NCI-H2029 (cell line): ENCODE measurements around the gene HS3ST6.
"Not testable (repeated sequence)": the region's sequence is repeated elsewhere in the genome, so short reads cannot be mapped to it uniquely, and the experiment has no call there.

ENCODE experiments used
- DNase-seq: peaks from one replicate; lab custom pipeline; 2025; lab: John Stamatoyannopoulos, UW

Gene HS3ST6

GRCh38 chr16:1907226-1907860 is 10.9 kb downstream of the HS3ST6 start:
- no peak for DNase-seq

DNA sequence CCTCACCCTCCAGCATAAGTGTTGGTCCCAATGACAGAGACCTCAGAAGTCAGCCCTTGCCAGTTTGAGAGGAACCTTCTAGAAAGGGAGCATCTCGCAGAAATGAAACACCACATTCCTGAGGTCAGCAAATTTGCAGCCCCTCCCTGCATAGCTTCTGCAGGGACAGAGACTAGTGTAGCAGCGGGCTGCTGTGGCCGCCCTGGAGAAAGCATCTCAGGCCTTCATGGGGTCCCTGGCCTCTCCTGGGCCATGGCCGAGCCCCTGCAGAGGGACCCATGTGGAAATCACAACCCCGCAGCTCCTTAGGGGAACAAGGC is 11.4 kb downstream of the HS3ST6 start:
- DNase-seq = no peak

DNA sequence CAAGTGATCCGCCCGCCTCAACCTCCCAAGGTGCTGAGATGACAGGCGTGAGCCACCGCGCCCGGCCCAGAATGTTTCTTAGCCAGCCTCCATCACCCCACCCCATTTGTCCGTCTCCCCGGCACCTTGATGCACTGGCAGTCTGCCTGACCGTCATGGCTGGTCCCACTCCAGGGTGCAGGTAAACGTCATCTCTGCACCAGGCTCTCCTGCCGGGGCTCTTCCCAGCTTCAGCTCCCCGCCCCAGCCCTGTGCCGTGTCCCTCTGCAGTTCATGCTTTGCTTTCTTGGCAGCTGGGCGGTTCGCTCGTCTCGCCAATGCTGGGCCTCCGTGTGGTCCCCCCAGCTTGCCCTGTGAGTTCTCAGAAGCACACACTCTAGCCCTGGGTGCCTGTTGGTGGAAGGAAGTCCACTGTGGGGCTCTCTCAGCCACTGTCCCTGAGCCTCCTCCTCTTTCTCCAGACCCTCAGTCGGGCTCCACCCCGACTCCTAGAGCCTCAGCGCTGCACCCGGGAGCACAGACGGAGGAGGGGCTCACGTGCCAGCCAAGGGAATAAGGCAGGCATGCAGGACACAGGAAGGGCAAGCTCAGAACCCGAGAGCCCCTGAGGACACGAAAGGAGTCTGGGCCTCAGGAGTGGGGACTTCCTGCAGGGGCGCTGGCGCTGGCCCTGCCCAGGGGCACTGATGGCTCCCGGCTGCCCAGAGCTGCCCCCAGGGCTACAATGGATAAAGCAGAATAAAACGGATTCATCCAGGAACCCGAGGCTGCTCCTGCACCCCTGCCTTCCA is 12.0 kb downstream of the HS3ST6 start:
- DNase-seq = no peak

DNA sequence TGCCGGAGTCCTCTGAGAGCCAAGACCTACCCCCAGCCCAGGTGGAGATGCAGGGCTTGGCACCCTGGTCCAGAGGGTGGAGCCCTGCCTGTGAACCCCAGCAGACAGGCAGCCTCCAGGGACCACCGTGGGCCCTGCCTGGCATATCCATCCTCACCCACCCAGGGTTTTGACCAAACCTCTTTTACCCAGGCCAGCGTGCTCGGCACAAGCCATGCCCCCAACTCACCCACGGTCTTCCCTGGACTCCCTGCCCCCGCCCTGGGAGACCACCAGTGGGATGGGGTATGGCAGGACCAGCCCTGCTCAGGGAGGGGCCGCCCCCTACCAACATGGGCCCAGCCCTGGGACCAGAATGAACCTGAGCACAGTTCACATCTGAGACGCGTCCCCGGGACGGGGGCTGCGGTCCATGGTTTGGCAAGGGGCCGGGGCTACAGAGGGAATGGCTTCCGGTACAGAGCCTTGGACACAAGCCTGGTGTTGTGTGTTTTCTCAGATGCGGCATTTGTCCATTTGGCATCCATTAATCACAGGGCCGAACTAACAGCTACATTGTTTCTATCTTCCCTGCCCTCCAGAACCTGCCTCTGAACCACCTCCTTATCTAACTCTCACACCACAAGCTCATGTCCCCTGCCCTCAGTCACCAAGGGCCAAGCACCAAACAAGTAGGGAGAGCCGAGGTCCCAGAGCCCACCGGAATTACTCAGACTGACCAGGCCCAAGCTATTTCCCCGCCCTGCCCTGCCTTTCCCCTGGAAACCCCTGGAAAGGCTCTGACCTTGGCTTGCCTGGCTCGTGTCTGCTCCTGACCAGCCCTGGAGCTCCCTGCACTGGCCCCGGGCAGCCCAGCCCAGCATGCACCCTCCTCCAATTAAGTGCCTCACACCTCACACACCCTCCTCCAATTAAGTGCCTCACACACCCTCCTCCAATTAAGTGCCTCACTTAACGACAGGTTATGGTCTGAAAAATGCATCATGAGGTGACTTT is 14.1 kb downstream of the HS3ST6 start:
- no peak for DNase-seq

DNA sequence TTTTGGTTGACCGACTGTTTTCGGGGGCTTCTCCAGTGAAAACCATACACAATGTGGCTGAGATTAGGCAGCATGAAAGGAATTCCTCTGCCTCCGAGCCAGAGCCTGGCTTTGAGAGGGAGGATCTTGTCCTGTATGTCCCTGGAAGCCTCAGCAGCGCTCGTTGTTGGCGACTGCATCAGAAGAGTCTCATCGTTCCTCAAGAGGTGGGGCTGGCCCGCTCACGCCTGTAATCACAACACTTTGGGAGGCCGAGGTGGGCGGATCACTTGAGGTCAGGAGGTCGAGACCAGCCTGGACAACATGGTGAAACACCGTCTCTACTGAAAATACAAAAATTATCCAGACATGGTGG is 15.0 kb downstream of the HS3ST6 start:
- no peak for DNase-seq

- DNase-seq = no peak
Observed at GRCh38 chr16:1902547-1903219, 15.5 kb downstream of the HS3ST6 start.

DNA sequence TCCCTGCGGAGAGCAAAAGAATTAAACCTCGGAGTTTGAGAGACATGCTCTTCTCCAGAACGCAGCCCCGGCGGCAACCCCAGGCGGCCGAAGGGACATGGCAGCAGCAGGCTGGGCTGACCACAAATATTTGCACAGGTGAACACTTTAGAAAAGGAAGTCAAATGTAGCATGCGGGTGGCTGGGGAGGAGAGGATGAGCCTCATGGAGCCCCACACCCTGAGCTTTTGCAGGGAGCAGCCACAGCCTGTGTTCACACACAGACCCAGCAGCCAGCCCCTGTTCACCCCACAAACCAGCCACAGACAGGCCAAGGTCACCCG is 17.8 kb downstream of the HS3ST6 start:
- DNase-seq = no peak

DNA sequence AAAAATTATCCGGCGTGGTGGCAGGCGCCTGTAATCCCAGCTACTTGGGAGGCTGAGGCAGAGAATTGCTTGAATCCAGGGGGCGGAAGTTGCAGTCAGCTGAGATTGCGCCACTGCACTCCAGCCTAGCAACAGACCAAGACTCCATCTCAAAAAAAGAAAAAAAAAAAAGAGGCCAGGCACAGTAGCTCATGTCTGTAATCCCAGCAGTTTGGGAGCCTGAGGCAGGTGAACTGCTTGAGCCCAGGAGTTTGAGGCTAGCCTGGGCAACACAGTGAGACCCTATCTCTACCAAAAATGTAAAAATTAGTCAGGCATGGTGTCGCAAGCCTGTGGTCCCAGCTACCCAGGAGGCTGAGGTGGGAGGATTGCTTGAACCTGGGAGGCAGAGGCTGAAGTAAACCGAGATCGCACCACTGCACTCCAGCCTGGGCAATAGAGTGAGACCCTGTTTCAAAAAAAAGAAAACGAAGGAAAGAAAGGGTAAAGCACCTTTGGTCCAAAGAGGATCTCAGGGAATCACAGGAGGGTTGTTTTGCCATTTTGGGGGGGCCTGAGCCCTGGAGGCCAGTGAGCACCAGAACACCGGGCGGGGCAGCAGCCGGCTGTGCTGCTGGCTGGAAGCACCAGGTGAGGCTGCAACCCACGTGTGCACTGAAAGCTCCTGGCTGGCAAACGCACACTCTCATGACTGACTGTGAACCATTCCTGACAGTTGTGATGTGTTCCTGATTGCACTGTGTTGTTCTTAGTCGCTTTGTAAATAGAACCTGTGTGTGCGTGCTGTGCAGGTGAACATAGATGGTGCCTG is 18.4 kb downstream of the HS3ST6 start:
- DNase-seq = peak; percentile 89

DNA sequence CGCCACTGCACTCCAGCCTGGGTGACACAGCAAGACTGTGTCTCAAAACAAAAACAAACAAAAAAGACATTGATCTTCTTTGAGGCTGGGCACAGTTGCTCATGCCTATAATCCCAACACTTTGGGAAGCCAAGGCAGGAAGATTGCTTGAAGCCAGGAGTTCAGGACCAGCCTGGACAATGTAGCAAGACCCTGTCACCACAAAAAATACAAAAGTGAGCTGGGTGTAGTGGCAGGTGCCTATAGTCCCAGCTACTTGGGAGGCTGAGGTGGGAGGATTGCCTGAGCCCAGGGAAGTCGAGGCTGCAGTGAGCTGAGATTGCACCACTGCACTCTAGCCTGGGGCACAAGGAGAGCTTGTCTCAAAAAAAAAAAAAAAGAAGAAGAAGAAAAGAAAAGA is 20.5 kb downstream of the HS3ST6 start:
- not testable (repeated sequence) for DNase-seq

DNA sequence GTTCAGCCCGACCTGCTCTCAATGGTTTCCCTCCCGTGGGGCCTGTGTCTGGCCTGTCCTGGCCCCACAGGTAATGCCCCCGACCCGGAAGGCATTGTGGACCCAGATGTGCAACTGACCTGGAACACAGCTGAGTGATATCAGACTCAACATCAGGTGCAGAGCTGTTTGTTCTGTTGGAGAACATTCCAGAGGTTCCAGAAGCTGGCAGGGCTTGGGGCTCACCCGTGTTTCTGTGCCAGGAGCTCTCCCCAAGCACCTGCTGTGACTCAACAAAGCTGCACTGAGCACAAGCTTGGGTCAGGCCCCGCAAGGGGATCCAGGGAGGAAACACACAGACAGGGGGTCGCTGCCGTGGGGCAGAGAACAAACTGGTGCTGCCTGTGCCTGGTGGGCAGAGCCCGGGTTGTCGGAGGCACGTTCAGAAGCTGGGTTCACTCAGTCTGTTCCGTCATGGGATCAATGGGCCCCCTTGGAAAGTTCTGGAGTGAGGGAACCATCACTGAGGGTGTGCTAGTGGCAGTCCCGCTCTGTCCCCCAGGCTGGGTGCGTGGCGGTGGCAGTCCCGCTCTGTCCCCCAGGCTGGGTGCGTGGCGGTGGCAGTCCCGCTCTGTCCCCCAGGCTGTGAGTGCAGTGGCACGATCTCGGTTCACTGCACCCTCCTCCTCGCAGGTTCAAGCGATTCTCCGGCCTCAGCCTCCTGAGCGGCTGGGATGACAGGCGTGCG is 22.1 kb downstream of the HS3ST6 start:
- no peak for DNase-seq

GRCh38 chr16:1895068-1895467 is 23.1 kb downstream of the HS3ST6 start:
- no peak for DNase-seq

- DNase-seq = peak; percentile 76
Observed at GRCh38 chr16:1890708-1891050, 27.5 kb downstream of the HS3ST6 start.

GRCh38 chr16:1890024-1890707 is 28.0 kb downstream of the HS3ST6 start:
- DNase-seq = no peak

DNA sequence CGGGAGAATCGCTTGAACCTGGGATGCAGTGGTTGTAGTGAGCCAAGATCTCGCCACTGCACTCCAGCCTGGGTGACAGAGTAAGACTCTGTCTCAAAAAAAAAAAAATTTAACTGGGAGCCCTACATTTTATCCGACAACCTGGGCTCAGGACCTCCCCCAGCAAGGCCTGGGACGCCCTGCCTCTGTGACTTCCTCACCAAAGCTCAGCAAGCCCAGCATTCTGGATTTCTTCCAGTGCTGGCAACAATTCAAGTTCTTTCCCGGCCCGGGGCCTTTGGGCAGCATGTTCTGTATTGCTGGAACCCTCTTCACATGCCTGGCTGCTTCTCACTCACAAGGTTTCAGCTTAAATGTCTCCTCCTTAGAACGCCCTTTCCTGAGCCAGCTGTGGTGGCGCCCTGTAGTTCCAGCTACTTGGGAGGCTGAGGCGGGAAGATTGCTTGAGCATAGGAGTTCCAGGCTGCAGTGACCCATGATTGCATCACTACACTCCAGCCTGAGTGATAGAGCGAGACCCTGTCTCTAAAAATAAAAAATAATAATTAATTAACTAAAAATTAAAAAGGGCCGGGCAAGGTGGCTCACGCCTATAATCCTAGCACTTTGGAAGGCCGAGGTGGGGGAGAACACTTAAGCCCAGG is 30.4 kb downstream of the HS3ST6 start:
- DNase-seq = peak; percentile 53

GRCh38 chr16:1884889-1885288 is 33.3 kb downstream of the HS3ST6 start:
- DNase-seq = no peak

- no peak for DNase-seq
Observed at GRCh38 chr16:1884155-1884760, 34.0 kb downstream of the HS3ST6 start.

- not testable (repeated sequence) for DNase-seq
Observed at GRCh38 chr16:1881172-1881571, 37.0 kb downstream of the HS3ST6 start.

DNA sequence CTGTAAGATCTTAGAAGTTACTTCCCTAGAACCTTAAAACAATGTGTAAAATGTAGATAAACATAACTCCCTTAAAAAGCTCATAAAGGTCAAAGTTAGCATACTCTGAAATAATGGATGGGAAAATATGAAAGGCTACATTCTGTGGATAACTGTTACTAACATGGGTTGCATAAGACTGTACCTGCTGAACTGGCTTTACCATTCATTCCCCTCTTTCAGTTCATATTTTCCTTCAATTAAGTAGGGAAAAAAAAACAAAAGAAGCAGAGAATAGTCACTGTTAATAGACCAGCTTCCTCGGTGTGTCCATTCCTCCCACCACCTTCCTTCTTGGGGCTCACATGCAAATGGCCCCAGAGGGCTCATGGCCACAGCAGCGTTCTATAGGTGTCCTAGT is 38.7 kb downstream of the HS3ST6 start:
- DNase-seq = no peak

GRCh38 chr16:1878256-1878655 is 40.0 kb downstream of the HS3ST6 start:
- DNase-seq = no peak
